Keratinocyte (primary cell): ENCODE results near the gene PDE12.

Experiments used
- EZH2 ChIP-seq: IDR thresholded peaks from one replicate; pipeline ENCODE4 v1.6.1; 2012; ENCODE audit warnings: inconsistent platforms, mild to moderate bottlenecking, low read length, moderate library complexity
- TF ChIP-seq, protein P1 (sequence below), 3 experiments: IDR thresholded peaks in 1 of 3; conservative IDR thresholded peaks in 1 of 3; optimal IDR thresholded peaks in 1 of 3; 2 replicates in 2 of 3; 3 replicates in 1 of 3; pipeline versions ENCODE3 to v1.5.1; 2011; ENCODE audit warnings: low read length in 3 of 3, mild to moderate bottlenecking in 3 of 3, moderate library complexity in 2 of 3, control low read depth in 1 of 3, inconsistent platforms in 1 of 3; ENCODE audit not compliant: insufficient read depth in 2 of 3; ENCODE audit errors: extremely low read depth in 1 of 3

GRCh38 chr3:57604971-57605370, 48.9 kb downstream of the PDE12 start:
- TF ChIP-seq, protein P1, sequence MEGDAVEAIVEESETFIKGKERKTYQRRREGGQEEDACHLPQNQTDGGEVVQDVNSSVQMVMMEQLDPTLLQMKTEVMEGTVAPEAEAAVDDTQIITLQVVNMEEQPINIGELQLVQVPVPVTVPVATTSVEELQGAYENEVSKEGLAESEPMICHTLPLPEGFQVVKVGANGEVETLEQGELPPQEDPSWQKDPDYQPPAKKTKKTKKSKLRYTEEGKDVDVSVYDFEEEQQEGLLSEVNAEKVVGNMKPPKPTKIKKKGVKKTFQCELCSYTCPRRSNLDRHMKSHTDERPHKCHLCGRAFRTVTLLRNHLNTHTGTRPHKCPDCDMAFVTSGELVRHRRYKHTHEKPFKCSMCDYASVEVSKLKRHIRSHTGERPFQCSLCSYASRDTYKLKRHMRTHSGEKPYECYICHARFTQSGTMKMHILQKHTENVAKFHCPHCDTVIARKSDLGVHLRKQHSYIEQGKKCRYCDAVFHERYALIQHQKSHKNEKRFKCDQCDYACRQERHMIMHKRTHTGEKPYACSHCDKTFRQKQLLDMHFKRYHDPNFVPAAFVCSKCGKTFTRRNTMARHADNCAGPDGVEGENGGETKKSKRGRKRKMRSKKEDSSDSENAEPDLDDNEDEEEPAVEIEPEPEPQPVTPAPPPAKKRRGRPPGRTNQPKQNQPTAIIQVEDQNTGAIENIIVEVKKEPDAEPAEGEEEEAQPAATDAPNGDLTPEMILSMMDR (optimal IDR thresholded peaks at IDR 0.05 in 1 of 3, IDR thresholded peaks at IDR 0.05 in 1 of 3, conservative IDR thresholded peaks at IDR 0.05 in 1 of 3; ENCODE audit: extremely low read depth in 1 of 3, insufficient read depth in 2 of 3, low read length in 3 of 3): no peak
- no peak for TF ChIP-seq EZH2
